B cell (primary cell): ENCODE measurements around the gene TAPBP. TPM values are rescaled to one million over a fixed set of nuclear protein-coding genes. Genes with fewer than 3 reads are reported as not detected.

ENCODE experiments used
- ATAC-seq: fragments of 200-7000 bp; cut with Tn5 transposase; one replicate; pipeline ENCODE4 v1.10.0; 2021; ENCODE audit warnings: low read depth, mild to moderate bottlenecking, moderate number of reproducible peaks, moderate library complexity
- CTCF ChIA-PET: fragments of 350-600 bp; sonication (Branson Sonifier 250); formaldehyde crosslinking; loops from one replicate; lab custom pipeline; 2021; ENCODE audit warnings: antibody characterized with exemption, inconsistent platforms; lab: Charles Lee
- POLR2A ChIA-PET: fragments of 350-600 bp; sonication (Branson Sonifier 250); formaldehyde crosslinking; loops from one replicate; lab custom pipeline; 2021; ENCODE audit warnings: antibody characterized with exemption; lab: Charles Lee
- DNase-seq: peaks from one replicate; pipeline ENCODE4 v3.0.0; 2013
- H2AFZ ChIP-seq: 2 replicates; pipeline ENCODE4 v1.6.1; 2012; ENCODE audit warnings: mild to moderate bottlenecking, low read depth, low read length; ENCODE audit not compliant: insufficient read depth, poor library complexity, severe bottlenecking
- H3K27ac ChIP-seq, 2 donors: 1 replicate in 1 of 2; 2 replicates in 1 of 2; pipeline ENCODE4 v1.5.1; 2012 to 2013; ENCODE audit warnings: low read length in 2 of 2, mild to moderate bottlenecking in 2 of 2, moderate library complexity in 1 of 2
- H3K27me3 ChIP-seq, 4 experiments: fragments of 200-600 bp in 1 of 4; sonication (generic) in 1 of 4; replicated peaks in 1 of 4; 1 replicate in 2 of 4; 2 replicates in 2 of 4; pipeline versions ENCODE4 v1.6.1 to v1.7.0; 2013 to 2016; ENCODE audit warnings: low read length in 3 of 4, mild to moderate bottlenecking in 2 of 4, mixed read lengths in 1 of 4, moderate library complexity in 1 of 4; ENCODE audit not compliant: insufficient read depth in 4 of 4, control insufficient read depth in 3 of 4; ENCODE audit errors: control extremely low read depth in 1 of 4
- H3K36me3 ChIP-seq, 2 experiments: replicated peaks in 1 of 2; 1 replicate in 1 of 2; 2 replicates in 1 of 2; pipeline versions ENCODE4 v1.6.1 to v1.7.1; 2013; ENCODE audit warnings: low read length in 1 of 2; ENCODE audit not compliant: insufficient read depth in 2 of 2, control insufficient read depth in 1 of 2; ENCODE audit errors: control extremely low read depth in 1 of 2, extremely low read depth in 1 of 2
- H3K4me1 ChIP-seq, 2 donors: fragments of 200-600 bp in 1 of 2; sonication (generic) in 1 of 2; 1 replicate in 1 of 2; 2 replicates in 1 of 2; pipeline versions ENCODE4 v1.5.1 to v1.6.1; 2013 to 2017; ENCODE audit warnings: low read length in 2 of 2; ENCODE audit not compliant: control insufficient read depth in 2 of 2, insufficient read depth in 2 of 2
- H3K4me2 ChIP-seq: replicated peaks from 2 replicates; pipeline ENCODE3; 2012; ENCODE audit warnings: mild to moderate bottlenecking, low read depth, low read length; ENCODE audit not compliant: poor library complexity, severe bottlenecking
- H3K4me3 ChIP-seq, 5 experiments: fragments of 200-600 bp in 1 of 5; sonication (generic) in 1 of 5; 1 replicate in 3 of 5; 2 replicates in 2 of 5; pipeline versions ENCODE4 v1.5.1 to v1.7.0; 2011 to 2016; ENCODE audit warnings: low read length in 4 of 5, mild to moderate bottlenecking in 4 of 5, low read depth in 2 of 5, control low read depth in 1 of 5, moderate library complexity in 1 of 5; ENCODE audit not compliant: insufficient read depth in 1 of 5; ENCODE audit errors: control extremely low read depth in 1 of 5, extremely low read depth in 1 of 5
- H3K79me2 ChIP-seq: fragments of 200-600 bp; sonication (generic); one replicate; pipeline ENCODE4 v1.6.0; 2016; ENCODE audit warnings: low read length; ENCODE audit not compliant: control insufficient read depth, insufficient read depth
- H3K9ac ChIP-seq: fragments of 200-600 bp; sonication (generic); 2 replicates; pipeline ENCODE4 v1.6.1; 2017; ENCODE audit warnings: mild to moderate bottlenecking, low read length, moderate library complexity
- H3K9me3 ChIP-seq, 3 donors: one replicate each; pipeline versions ENCODE4 v1.6.1 to v1.7.1; 2013; ENCODE audit warnings: low read length in 2 of 3; ENCODE audit not compliant: control insufficient read depth in 2 of 3, insufficient read depth in 1 of 3; ENCODE audit errors: control extremely low read depth in 1 of 3
- H4K20me1 ChIP-seq: 2 replicates; pipeline ENCODE4 v1.6.0; 2012; ENCODE audit warnings: mild to moderate bottlenecking, low read length; ENCODE audit not compliant: insufficient read depth, control insufficient read depth, poor library complexity, severe bottlenecking
- H3K27ac Mint-ChIP-seq: one replicate; pipeline ENCODE4 v1.8.0; 2021; ENCODE audit warnings: mixed read lengths
- H3K27me3 Mint-ChIP-seq: one replicate; pipeline ENCODE4 v1.8.0; 2021; ENCODE audit warnings: mixed read lengths
- H3K4me1 Mint-ChIP-seq: one replicate; pipeline ENCODE4 v1.8.0; 2021; ENCODE audit warnings: mixed read lengths
- H3K4me3 Mint-ChIP-seq: one replicate; pipeline ENCODE4 v1.8.0; 2021; ENCODE audit warnings: mixed read lengths
- H3K9me3 Mint-ChIP-seq: one replicate; pipeline ENCODE4 v1.8.0; 2022; ENCODE audit warnings: mixed read lengths; ENCODE audit not compliant: insufficient read depth
- EZH2 ChIP-seq: IDR thresholded peaks from 2 replicates; pipeline ENCODE4 v1.6.1; 2012; ENCODE audit warnings: borderline replicate concordance, low read depth, mild to moderate bottlenecking, moderate library complexity, low read length; ENCODE audit not compliant: insufficient read depth, poor library complexity, severe bottlenecking
- WGBS: methylation state at CpG from one replicate; pipeline ENCODE4 v1.1.5; 2013; ENCODE audit warnings: missing lambda C conversion rate; ENCODE audit not compliant: insufficient coverage; 5-methylcytosine and 5-hydroxymethylcytosine counted together
- intact Hi-C: fragments of 100-400 bp; cut with micrococcal nuclease; formaldehyde crosslinking; loops from one replicate; pipeline ENCODE4 v1.10.0; 2022
- polyA plus RNA-seq: library from polyadenylated mRNA; depleted of rRNA; stranded (reverse); fragments of >200 nt; gene quantifications from 2 replicates; pipeline ENCODE4 v1.2.3, GENCODE V29; 2012
- total RNA-seq, 2 donors: library from RNA; stranded (reverse); fragments of 120-200 nt in 1 of 2; gene quantifications; 1 replicate in 1 of 2; 2 replicates in 1 of 2; pipeline versions ENCODE4 v1.2.3 to v1.2.4, GENCODE V29; 2013 to 2022
- TF ChIP-seq, protein P1 (sequence below): fragments of 200-600 bp; IDR thresholded peaks from one replicate; pipeline ENCODE4 v1.8.0; 2022; ENCODE audit warnings: antibody characterized with exemption, mild to moderate bottlenecking

The TAPBP gene
- total and polyA plus RNA-seq, 2 donors (not counting 1 experiment from before 2014, with no cell fraction given) = 302 to 310 TPM

DNA sequence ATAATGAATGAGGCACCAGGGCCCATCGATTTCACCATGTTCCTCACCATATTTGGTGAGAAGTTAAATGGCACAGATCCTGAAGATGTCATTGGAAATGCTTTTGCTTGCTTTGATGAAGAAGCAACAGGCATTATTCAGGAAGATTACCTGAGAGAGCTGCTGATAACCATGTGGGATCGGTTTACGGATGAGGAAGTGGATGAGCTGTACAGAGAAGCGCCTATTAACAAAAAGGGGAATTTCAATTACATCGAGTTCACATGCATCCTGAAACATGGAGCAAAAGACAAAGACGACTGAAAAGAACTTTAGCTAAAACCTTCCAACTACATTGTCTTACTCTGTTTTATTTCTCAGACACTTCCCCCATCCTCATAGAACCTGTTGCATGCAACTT, 25.3 kb upstream of the TAPBP start:
- no peak for DNase-seq
- peaks cover 28 to 47% of the 10 kb centered on the region in 2 donors for H3K4me1 ChIP-seq
- ChIA-PET CTCF (interaction anchor here (0.8 to 1.1 kb wide), 2 partner anchors 21 to 122 kb away, joined by 3 read pairs; no protein-coding TSS in a partner anchor), POLR2A (interaction anchor here (0.6 kb wide), 1 partner anchor 14 kb away, joined by 3 read pairs; no protein-coding TSS in a partner anchor)
- no peaks in the 10 kb centered on the region for H3K27me3 Mint-ChIP-seq
- no peak overlapping the region for H3K4me3 Mint-ChIP-seq
- H3K4me3 ChIP-seq = no peak overlapping the region
- no peaks in the 10 kb centered on the region for H4K20me1 ChIP-seq
- H3K4me2 ChIP-seq = no peak overlapping the region
- no peaks in the 10 kb centered on the region for H3K27me3 ChIP-seq
- intact Hi-C loops = no loop called here
- H3K9me3 Mint-ChIP-seq = no peaks in the 10 kb centered on the region
- no peaks in the 10 kb centered on the region for H3K36me3 ChIP-seq
- no peak overlapping the region for H2AFZ ChIP-seq
- WGBS = 62% methylated on average over 2 of the region's 6 CpGs
- H3K4me1 Mint-ChIP-seq = peaks cover 38% of the 10 kb centered on the region
- H3K79me2 ChIP-seq = no peaks in the 10 kb centered on the region
- H3K9ac ChIP-seq = no peak overlapping the region
- H3K27ac Mint-ChIP-seq = no peak overlapping the region
- H3K9me3 ChIP-seq = peaks cover 0 to 6% (median 0%) of the 10 kb centered on the region in 3 donors
- no peak for ATAC-seq
- no peak overlapping the region for H3K27ac ChIP-seq
- TF ChIP-seq, protein P1, sequence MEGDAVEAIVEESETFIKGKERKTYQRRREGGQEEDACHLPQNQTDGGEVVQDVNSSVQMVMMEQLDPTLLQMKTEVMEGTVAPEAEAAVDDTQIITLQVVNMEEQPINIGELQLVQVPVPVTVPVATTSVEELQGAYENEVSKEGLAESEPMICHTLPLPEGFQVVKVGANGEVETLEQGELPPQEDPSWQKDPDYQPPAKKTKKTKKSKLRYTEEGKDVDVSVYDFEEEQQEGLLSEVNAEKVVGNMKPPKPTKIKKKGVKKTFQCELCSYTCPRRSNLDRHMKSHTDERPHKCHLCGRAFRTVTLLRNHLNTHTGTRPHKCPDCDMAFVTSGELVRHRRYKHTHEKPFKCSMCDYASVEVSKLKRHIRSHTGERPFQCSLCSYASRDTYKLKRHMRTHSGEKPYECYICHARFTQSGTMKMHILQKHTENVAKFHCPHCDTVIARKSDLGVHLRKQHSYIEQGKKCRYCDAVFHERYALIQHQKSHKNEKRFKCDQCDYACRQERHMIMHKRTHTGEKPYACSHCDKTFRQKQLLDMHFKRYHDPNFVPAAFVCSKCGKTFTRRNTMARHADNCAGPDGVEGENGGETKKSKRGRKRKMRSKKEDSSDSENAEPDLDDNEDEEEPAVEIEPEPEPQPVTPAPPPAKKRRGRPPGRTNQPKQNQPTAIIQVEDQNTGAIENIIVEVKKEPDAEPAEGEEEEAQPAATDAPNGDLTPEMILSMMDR = no peak
- no peak for TF ChIP-seq EZH2

DNA sequence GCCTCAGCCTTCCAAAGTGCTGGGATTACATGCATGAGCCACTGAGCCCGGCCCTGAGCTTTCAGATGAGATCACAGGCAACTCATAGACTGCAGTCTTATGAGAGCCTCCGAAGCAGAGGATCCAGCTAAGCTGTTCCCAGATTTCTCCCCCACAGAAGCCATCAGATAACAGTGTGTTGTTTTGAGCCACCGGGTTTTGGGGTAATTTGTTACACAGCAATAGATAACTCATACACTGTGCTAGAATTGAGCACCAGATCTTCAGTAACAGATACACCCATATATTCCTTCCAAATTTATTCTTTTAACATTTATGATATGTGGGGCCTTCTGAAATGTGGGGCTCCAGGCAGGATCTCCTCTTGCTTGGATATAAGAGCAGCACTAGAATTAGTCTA, 22.6 kb upstream of the TAPBP start:
- Mint-ChIP-seq H3K27me3 (no peaks in the 10 kb centered on the region), H3K27ac (no peak overlapping the region), H3K9me3 (no peaks in the 10 kb centered on the region), H3K4me3 (no peak overlapping the region), H3K4me1 (peaks cover 40% of the 10 kb centered on the region)
- Histone ChIP-seq H3K9me3 (no peaks in the 10 kb centered on the region), H3K4me1 (peaks cover 16 to 34% of the 10 kb centered on the region in 2 donors), H4K20me1 (no peaks in the 10 kb centered on the region), H3K4me3 (no peak overlapping the region), H3K79me2 (peaks cover 3% of the 10 kb centered on the region), H3K36me3 (no peaks in the 10 kb centered on the region), H3K4me2 (no peak overlapping the region), H3K27ac (no peak overlapping the region), H2AFZ (no peak overlapping the region), H3K9ac (no peak overlapping the region), H3K27me3 (no peaks in the 10 kb centered on the region)
- intact Hi-C loops = no loop called here
- CTCF ChIA-PET = interaction anchor here (0.6 to 2.2 kb wide), 3 partner anchors 9 to 191 kb away, joined by 3 to 12 read pairs (median 3); partner anchors contain the start of genes RPS18 and VPS52
- DNase-seq (no peak), ATAC-seq (no peak)
- WGBS = 100% methylated on average over 1 of the region's 3 CpGs
- no peak for TF ChIP-seq EZH2
- TF ChIP-seq, protein P1 = no peak
- POLR2A ChIA-PET = no interaction called here
